Measurements from ENCODE around the gene ECPAS.
A peak's percentile ranks its signal among the peaks of the same experiment; 100 is the strongest.

The ECPAS gene

GRCh38 chr9:111356481-111357244, 127.5 kb downstream of the ECPAS start:
- peaks cover 0 to 2% of the 10 kb centered on the region in 2 experiments for H3K36me3 ChIP-seq (ENCODE audit: control insufficient read depth in 1 of 2, insufficient read depth in 2 of 2, low read length in 2 of 2)
- H3K4ac ChIP-seq (ENCODE audit: low read depth, low read length): no peak overlapping the region
- H3K27me3 ChIP-seq (ENCODE audit: insufficient read depth, low read length): no peaks in the 10 kb centered on the region
- no peak overlapping the region for H3K4me3 ChIP-seq (ENCODE audit: low read depth, low read length)
- H3K4me1 ChIP-seq (ENCODE audit: control insufficient read depth in 1 of 2, insufficient read depth in 2 of 2, low read length in 2 of 2): peaks cover 2 to 5% of the 10 kb centered on the region in 2 experiments
- no peaks in the 10 kb centered on the region for H3K9me3 ChIP-seq (ENCODE audit: insufficient read depth, low read depth, low read length)
- no peaks in the 10 kb centered on the region for H3K79me2 ChIP-seq (ENCODE audit: control insufficient read depth, insufficient read depth, low read length, poor library complexity)
- H2BK12ac ChIP-seq (ENCODE audit: low read length): no peak overlapping the region
- H3K18ac ChIP-seq (ENCODE audit: low read length): no peak overlapping the region
- no peak overlapping the region for H3K14ac ChIP-seq (ENCODE audit: low read length)
- no peak overlapping the region for H2BK5ac ChIP-seq (ENCODE audit: low read depth, low read length, poor library complexity)
- no peak overlapping the region for H3K4me2 ChIP-seq (ENCODE audit: low read length)
- peak overlapping the region; percentile 8 for H3K27ac ChIP-seq (ENCODE audit: low read depth, low read length)
- H4K8ac ChIP-seq (ENCODE audit: low read depth, low read length): no peak overlapping the region
- no peak overlapping the region for H2AK5ac ChIP-seq (ENCODE audit: low read length)
- no peak overlapping the region for H3K9ac ChIP-seq (ENCODE audit: low read length)
- H3K23ac ChIP-seq (ENCODE audit: low read length): no peak overlapping the region
- H3K79me1 ChIP-seq (ENCODE audit: low read length): no peaks in the 10 kb centered on the region
- H2BK120ac ChIP-seq (ENCODE audit: insufficient read depth, low read length, poor library complexity): no peak overlapping the region
- no peak overlapping the region for H4K12ac ChIP-seq (ENCODE audit: low read depth, low read length)
- DNase-seq: peak in 1 of 2 donors; percentile 35
- WGBS (ENCODE audit: extremely low coverage, insufficient coverage, insufficient read length): no CpG with 5 or more reads among the region's 11 CpGs
- H2AFZ ChIP-seq (ENCODE audit: insufficient read depth, low read length, poor library complexity): no peak overlapping the region
- no peak overlapping the region for H4K91ac ChIP-seq (ENCODE audit: low read depth, low read length)

DNA sequence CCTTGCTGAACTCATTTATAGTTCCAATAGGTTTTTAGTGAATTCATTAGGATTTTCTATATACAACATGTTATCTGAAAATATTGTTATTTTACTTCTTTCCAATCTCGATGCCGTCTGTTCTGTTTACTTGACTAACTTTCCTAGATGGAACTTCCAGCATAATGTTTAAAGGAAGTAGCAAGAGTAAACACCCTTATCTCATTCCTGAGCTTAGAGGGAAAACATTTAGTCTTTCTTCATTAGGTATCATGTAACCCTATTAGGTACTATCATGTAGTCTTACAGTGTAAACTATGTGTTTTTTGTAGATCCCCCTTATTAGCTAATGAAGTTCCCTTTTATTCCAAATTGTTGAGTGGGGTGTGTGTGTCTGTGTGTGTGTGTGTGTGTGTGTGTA, 131.6 kb downstream of the ECPAS start:
- Histone ChIP-seq H4K12ac (ENCODE audit: low read depth, low read length) (no peak overlapping the region), H3K4me1 (ENCODE audit: control insufficient read depth in 1 of 2, insufficient read depth in 2 of 2, low read length in 2 of 2) (peaks cover 2 to 5% of the 10 kb centered on the region in 2 experiments), H2BK5ac (ENCODE audit: low read depth, low read length, poor library complexity) (no peak overlapping the region), H3K27me3 (ENCODE audit: insufficient read depth, low read length) (no peaks in the 10 kb centered on the region), H3K4me2 (ENCODE audit: low read length) (no peak overlapping the region), H4K8ac (ENCODE audit: low read depth, low read length) (no peak overlapping the region), H2AK5ac (ENCODE audit: low read length) (no peak overlapping the region), H3K9me3 (ENCODE audit: insufficient read depth, low read depth, low read length) (no peaks in the 10 kb centered on the region), H3K14ac (ENCODE audit: low read length) (no peak overlapping the region), H3K79me2 (ENCODE audit: control insufficient read depth, insufficient read depth, low read length, poor library complexity) (no peaks in the 10 kb centered on the region), H3K4ac (ENCODE audit: low read depth, low read length) (no peak overlapping the region), H3K18ac (ENCODE audit: low read length) (no peak overlapping the region), H3K79me1 (ENCODE audit: low read length) (no peaks in the 10 kb centered on the region), H3K23ac (ENCODE audit: low read length) (no peak overlapping the region), H4K91ac (ENCODE audit: low read depth, low read length) (no peak overlapping the region), H3K27ac (ENCODE audit: low read depth, low read length) (no peak overlapping the region), H2AFZ (ENCODE audit: insufficient read depth, low read length, poor library complexity) (no peak overlapping the region), H3K36me3 (ENCODE audit: control insufficient read depth in 1 of 2, insufficient read depth in 2 of 2, low read length in 2 of 2) (no peaks in the 10 kb centered on the region), H2BK120ac (ENCODE audit: insufficient read depth, low read length, poor library complexity) (no peak overlapping the region), H3K9ac (ENCODE audit: low read length) (no peak overlapping the region), H2BK12ac (ENCODE audit: low read length) (no peak overlapping the region), H3K4me3 (ENCODE audit: low read depth, low read length) (no peak overlapping the region)
- no peak for DNase-seq
- WGBS (ENCODE audit: extremely low coverage, insufficient coverage, insufficient read length): no CpG with 5 or more reads among the region's 2 CpGs

GRCh38 chr9:111350556-111350955, 133.6 kb downstream of the ECPAS start:
- Histone ChIP-seq H2BK5ac (ENCODE audit: low read depth, low read length, poor library complexity) (no peak overlapping the region), H3K4ac (ENCODE audit: low read depth, low read length) (no peak overlapping the region), H2AFZ (ENCODE audit: insufficient read depth, low read length, poor library complexity) (no peak overlapping the region), H3K4me2 (ENCODE audit: low read length) (no peak overlapping the region), H3K4me3 (ENCODE audit: low read depth, low read length) (no peak overlapping the region), H3K9me3 (ENCODE audit: insufficient read depth, low read depth, low read length) (no peaks in the 10 kb centered on the region), H2BK12ac (ENCODE audit: low read length) (no peak overlapping the region), H3K23ac (ENCODE audit: low read length) (no peak overlapping the region), H3K27me3 (ENCODE audit: insufficient read depth, low read length) (no peaks in the 10 kb centered on the region), H3K27ac (ENCODE audit: low read depth, low read length) (no peak overlapping the region), H3K14ac (ENCODE audit: low read length) (no peak overlapping the region), H4K91ac (ENCODE audit: low read depth, low read length) (no peak overlapping the region), H2AK5ac (ENCODE audit: low read length) (no peak overlapping the region), H2BK120ac (ENCODE audit: insufficient read depth, low read length, poor library complexity) (no peak overlapping the region), H4K12ac (ENCODE audit: low read depth, low read length) (no peak overlapping the region), H3K4me1 (ENCODE audit: control insufficient read depth in 1 of 2, insufficient read depth in 2 of 2, low read length in 2 of 2) (no peaks in the 10 kb centered on the region), H3K18ac (ENCODE audit: low read length) (no peak overlapping the region), H3K79me2 (ENCODE audit: control insufficient read depth, insufficient read depth, low read length, poor library complexity) (no peaks in the 10 kb centered on the region), H3K36me3 (ENCODE audit: control insufficient read depth in 1 of 2, insufficient read depth in 2 of 2, low read length in 2 of 2) (no peaks in the 10 kb centered on the region), H4K8ac (ENCODE audit: low read depth, low read length) (no peak overlapping the region), H3K79me1 (ENCODE audit: low read length) (no peaks in the 10 kb centered on the region), H3K9ac (ENCODE audit: low read length) (no peak overlapping the region)
- no peak for DNase-seq

DNA sequence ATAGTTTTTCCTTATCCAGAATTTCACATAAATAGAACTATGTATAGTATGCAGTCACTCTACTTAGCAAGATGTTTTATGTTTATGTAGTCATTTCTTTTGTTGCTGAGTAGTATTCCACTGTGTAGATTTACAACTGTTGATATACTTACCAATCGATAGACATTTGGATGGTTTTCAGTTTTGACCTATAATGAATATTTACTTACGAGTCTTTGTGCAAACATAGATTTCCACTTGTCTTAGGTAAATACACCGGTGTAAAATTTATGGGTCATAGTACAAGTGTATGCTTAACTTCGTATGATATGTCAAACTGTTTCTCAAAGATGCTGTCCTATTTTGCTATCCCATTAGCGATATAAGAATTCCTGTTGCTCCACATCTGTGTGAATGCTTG, 134.4 kb downstream of the ECPAS start:
- Histone ChIP-seq H2AK5ac (ENCODE audit: low read length) (no peak overlapping the region), H3K14ac (ENCODE audit: low read length) (no peak overlapping the region), H3K27ac (ENCODE audit: low read depth, low read length) (no peak overlapping the region), H2BK12ac (ENCODE audit: low read length) (no peak overlapping the region), H3K9ac (ENCODE audit: low read length) (no peak overlapping the region), H4K12ac (ENCODE audit: low read depth, low read length) (no peak overlapping the region), H3K18ac (ENCODE audit: low read length) (no peak overlapping the region), H3K79me1 (ENCODE audit: low read length) (no peaks in the 10 kb centered on the region), H2AFZ (ENCODE audit: insufficient read depth, low read length, poor library complexity) (no peak overlapping the region), H2BK120ac (ENCODE audit: insufficient read depth, low read length, poor library complexity) (no peak overlapping the region), H2BK5ac (ENCODE audit: low read depth, low read length, poor library complexity) (no peak overlapping the region), H3K27me3 (ENCODE audit: insufficient read depth, low read length) (no peaks in the 10 kb centered on the region), H3K9me3 (ENCODE audit: insufficient read depth, low read depth, low read length) (no peaks in the 10 kb centered on the region), H4K91ac (ENCODE audit: low read depth, low read length) (no peak overlapping the region), H3K79me2 (ENCODE audit: control insufficient read depth, insufficient read depth, low read length, poor library complexity) (no peaks in the 10 kb centered on the region), H3K4me2 (ENCODE audit: low read length) (no peak overlapping the region), H3K4me3 (ENCODE audit: low read depth, low read length) (no peak overlapping the region), H3K36me3 (ENCODE audit: control insufficient read depth in 1 of 2, insufficient read depth in 2 of 2, low read length in 2 of 2) (no peaks in the 10 kb centered on the region), H4K8ac (ENCODE audit: low read depth, low read length) (no peak overlapping the region), H3K4ac (ENCODE audit: low read depth, low read length) (no peak overlapping the region), H3K23ac (ENCODE audit: low read length) (no peak overlapping the region), H3K4me1 (ENCODE audit: control insufficient read depth in 1 of 2, insufficient read depth in 2 of 2, low read length in 2 of 2) (no peaks in the 10 kb centered on the region)
- no CpG with 5 or more reads among the region's 5 CpGs for WGBS (ENCODE audit: extremely low coverage, insufficient coverage, insufficient read length)
- no peak for DNase-seq
